Fibroblast of skin of right biceps (primary cell): ENCODE results near the gene AMER3.
"Not testable (repeated sequence)": the region's sequence is repeated elsewhere in the genome, so short reads cannot be mapped to it uniquely, and the experiment has no call there.

ENCODE experiments used
- DNase-seq: peaks from one replicate; pipeline ENCODE4 v3.0.0-alpha.2; 2013

AMER3 gene, protein sequence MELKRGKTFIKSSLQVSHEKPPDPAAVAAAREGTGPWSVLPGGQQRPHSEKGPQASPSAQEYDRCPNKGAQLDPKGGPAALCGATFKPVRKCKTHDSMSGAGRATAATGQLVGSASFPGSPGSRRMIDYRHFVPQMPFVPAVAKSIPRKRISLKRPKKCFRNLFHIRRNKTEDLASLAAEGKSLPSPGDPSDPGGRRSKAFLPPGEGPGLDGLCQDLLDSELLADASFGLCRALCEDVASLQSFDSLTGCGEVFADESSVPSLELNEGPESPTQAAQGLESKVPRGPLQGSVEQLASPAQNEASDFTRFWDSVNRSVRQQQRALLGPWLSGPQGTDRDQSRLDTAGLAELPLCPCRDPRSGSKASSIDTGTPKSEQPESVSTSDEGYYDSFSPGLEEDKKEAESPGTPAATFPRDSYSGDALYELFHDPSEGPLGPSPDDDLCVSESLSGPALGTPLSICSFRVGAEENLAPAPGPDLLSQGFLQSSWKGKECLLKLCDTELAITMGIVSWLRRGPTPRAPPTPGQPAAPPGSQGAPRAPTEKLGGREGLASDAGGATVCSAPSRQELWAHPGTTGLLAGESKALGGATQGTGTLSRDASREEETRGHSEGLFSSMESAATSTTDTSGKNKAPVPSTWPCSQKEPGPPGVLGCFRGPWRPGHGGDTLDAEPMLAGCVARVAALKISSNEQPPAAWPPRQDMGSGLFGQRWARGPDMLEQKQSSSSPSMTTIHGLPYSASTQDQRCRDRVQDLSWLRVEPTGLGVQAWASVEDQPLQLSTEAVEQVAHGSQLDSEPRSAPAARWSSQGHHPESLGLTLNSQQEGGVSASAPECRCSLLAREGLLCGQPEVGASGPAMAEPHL

DNA sequence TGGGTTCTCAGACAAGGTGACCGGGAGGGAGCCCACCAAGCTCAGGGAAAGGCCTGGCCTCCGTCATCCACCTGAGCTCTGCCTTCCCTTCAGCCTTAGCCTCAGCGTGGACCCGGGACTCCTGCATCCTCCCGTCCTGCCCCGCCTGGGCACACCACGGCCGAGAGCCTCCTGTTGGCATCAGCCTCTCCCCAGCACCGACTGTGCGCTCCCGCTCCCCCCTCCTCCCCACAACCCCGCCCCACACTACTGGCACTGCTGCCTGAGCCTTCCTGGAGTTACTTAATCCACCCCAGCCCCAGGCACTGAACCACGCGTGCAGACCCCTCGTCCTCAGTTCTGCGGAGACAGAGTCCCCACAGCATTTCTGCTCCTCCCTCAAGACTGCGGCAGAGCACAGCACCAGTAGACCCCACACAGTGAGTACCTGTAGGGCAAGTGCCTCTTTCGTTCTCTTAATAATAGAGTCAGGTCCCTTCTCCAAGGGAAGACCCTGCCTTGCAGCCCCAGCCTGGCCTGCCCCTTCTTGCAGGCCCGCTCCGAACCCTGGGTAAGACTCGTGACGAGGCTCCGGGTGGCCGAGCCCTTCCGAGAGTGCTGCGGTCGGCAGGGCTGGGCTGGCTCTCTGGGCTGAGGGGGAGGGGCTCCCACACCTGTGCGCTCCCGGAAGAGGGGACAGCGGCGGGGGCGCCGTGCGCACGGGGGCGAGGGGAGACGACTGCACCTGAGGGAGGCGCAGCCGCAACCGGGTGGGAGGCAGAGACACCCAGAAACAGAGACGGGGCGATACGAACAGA, at the start of gene AMER3:
AMER3 (plus strand) TSS at position 285 of the 797 bp plus-strand sequence. CDS start 6,533 bp downstream, outside the sequence.
- DNase-seq = no peak

DNA sequence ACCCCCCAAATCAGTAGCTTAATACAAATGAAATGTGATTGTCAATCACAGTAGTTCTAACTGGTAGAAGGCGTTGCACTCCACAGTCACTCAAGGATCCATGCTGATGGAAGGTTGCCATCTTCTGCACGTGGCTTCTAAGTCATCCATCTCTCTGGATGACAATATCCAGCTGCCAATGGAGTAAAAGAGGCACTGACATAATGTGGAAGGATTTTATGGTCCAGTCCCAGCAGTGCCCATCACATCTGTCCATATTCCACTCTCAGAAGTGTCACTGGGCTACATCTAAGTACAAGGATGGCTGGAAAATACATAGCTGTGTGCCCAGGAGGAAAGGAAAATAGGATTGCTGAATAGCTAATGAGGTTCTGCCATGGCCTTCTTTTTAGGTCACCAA, 40.5 kb upstream of the AMER3 start:
- DNase-seq = not testable (repeated sequence)

DNA sequence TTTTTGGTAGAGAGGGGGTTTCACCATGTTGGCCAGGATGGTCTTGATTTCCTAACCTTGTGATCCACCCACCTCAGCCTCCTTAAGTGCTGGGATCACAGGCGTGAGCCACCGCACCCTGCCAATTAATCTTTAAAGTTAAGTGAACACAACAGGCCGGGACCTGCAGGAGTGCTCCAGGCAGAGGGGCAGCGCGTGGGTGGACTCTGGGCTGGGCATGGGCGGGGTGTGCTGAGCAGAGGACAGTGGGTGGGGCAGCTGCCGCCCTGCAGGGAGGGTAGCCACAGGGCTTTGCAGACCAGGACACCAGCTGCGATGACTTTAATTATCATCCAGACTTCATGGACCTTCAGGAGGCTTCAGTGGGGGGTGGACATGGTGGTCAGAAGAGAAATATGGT, 35.3 kb upstream of the AMER3 start:
- DNase-seq = no peak

DNA sequence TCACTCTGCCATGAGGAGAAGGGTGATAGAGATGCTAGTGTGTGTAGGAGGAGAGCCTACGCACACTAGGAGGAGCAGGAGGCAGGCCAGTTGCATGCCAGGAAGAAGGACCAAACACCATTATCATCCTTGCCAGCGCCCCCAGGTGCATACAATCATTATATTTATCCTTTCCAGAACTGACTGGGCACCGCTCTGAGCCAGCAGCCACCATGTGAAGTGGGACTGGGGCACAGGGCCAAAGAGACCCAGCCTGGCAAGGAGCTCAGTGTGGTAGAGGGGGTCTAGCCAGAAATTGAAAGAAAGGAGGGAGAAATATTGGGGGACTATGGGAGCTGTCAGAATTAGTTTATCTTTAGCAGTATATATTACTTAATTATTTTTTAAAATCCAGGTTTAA, 34.8 kb upstream of the AMER3 start:
- DNase-seq = no peak

DNA sequence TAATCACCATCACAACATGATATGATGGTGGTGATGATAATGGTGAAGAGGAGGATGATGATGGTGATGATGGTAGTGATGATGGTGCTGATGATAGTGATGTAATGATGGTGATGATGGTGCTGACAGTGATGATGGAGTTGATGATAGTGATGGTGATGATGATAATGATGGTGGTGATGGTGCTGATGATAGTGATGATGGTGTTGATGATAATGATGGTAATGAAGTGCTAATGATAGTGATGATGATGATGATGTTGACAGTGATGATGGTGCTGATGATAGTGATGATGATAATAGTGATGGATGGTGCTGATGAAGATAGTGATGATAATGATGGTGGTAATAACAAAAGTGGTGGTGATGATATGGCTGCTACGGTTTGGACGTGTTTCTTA, 30.9 kb upstream of the AMER3 start:
- no peak for DNase-seq

DNA sequence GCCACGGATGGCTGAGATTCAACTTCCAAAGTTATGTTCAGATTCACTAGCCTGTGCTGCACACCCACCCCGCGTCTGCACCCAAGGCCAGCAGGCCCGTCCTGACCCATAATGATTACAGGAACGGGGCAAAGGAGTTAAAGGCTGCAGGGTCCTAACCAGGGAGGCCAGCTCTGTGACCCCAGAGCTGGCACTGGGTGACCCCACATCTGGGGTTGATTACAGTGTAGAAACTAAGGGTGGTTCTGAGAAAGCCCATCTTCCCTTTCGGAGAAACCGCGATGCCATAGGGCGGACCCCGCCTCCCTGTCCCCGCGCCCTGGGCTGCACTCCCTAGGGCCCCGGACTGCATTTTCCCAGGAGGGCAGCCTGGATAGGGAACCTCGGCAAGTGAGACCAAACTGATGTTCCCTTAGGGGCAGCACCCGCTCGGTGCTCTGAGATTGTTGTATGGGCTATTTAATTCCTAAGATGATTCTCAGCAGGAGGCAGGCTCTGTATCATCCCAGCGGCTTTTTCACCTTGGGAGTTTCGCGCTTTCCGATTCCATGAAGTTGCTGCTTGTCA, 28.6 kb upstream of the AMER3 start:
- DNase-seq = no peak

DNA sequence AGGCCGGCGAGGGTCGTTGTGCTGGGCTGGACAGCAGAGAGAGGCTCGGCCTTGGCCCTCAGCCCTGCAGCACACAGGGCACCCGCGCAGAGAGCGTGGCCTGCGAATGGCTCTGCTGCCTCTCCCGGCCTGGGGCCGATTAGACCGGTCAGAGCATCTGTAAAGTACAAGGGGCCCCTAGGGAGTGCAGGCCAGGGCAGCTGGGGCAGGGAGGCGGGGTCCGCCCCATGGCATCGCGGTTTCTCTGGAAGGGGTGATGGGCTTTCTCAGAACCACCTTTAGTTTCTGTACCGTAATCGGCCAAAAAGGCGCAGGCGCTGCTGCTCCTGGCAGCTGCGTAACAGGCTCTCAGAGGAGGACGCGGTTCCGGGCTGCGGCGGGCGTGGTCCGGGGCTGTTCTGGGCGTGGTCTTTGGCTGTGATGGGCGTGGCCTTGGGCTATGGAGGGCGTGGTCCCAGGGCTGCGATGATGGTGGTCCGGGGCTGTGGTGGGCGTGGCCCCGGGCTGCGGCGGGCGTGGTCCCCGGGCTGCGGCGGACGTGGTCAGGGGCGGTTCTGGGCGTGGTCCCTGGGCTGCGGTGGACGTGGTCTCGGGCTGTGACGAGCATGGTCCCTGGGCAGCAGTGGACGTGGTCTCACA, 27.9 kb upstream of the AMER3 start:
- peak; percentile 77 for DNase-seq

DNA sequence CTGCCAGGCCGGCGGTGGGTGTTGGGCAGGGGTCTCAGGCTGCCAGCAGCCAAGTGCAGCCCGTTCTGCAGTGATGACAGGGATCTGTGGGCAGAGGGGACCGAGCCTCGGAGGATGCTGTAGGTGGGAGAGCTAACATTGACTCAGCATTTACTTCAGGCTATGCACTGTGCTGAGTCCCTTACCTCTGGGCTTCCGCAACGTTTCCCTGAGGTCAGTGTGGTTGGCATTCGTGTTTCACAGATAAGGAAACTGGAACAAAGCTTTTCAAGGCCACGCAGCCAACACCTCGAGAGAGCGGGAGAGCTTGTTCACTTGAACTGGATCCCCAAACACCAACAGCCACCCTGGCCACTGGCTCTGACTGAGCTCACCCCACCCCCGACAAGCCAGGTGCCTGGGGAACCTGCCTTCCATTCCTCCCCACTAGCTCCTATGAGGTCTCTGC, 27.3 kb upstream of the AMER3 start:
- no peak for DNase-seq

DNA sequence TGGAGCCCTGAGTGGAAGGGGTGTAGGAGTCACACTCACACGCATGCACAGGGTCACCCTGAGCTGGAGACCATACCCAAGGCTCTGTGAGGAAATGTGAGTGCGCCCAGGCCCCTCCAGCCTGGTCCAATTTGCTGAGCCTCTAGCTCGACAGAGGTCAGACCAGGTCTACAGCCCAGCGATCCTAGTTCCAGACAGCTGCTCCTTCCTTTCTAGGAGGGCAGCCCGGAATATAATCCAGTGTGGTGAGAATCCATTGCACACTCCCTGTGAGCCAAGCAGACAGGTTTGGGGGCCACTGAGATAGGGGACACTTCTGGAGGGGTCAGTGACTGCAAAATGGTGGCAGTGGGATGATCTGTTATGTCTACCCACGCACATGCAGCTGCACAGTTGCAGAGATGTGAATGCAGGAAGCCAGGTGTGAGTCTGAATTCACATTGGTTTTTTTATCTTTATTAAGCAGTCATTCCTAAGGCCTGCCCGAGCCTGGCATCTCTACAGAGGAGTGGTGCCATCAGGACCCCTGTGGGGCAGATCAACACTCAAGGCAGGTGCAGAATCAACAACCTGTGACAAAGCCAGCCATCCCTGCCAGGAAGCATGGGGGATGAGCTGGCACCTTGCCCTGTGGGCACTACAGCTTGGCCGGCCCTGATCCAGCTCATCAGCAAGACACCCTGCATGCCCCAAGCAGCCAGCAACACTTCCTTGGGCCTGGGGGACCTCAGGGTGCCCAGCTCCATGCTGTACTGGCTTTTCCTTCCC, 26.6 kb upstream of the AMER3 start, which contains the start of gene GPR148:
GPR148 (plus strand) TSS at position 522 of the 768 bp plus-strand sequence; CDS start at position 604, 82 bp downstream.
- DNase-seq = no peak

DNA sequence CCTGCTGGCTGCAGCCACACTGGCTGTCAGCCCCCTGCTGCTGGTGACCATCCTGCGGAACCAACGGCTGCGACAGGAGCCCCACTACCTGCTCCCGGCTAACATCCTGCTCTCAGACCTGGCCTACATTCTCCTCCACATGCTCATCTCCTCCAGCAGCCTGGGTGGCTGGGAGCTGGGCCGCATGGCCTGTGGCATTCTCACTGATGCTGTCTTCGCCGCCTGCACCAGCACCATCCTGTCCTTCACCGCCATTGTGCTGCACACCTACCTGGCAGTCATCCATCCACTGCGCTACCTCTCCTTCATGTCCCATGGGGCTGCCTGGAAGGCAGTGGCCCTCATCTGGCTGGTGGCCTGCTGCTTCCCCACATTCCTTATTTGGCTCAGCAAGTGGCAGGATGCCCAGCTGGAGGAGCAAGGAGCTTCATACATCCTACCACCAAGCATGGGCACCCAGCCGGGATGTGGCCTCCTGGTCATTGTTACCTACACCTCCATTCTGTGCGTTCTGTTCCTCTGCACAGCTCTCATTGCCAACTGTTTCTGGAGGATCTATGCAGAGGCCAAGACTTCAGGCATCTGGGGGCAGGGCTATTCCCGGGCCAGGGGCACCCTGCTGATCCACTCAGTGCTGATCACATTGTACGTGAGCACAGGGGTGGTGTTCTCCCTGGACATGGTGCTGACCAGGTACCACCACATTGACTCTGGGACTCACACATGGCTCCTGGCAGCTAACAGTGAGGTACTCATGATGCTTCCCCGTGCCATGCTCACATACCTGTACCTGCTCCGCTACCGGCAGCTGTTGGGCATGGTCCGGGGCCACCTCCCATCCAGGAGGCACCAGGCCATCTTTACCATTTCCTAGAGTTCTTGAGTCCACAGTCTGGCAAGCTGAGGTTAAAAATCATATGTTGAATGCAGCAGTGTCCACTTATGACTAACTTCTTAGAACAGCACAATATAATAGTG, 25.7 kb upstream of the AMER3 start:
- no peak for DNase-seq

DNA sequence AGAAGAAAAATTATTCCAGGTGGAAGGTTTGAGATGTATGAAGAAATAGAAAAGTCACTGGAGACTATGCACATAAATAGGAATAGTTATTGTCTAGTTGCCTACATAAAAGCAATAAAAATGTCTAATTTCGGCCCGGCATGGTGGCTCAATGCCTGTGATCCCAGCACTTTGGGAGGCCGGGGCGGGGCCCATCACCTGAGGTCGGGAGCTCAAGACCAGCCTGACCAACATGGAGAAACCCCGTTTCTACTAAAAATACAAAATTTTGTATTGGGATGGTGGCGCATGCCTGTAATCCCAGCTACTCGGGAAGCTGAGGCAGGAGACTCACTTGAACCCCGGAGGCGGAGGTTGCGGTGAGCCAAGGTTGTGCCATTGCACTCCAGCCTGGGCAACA, 23.1 kb upstream of the AMER3 start:
- DNase-seq = not testable (repeated sequence)

DNA sequence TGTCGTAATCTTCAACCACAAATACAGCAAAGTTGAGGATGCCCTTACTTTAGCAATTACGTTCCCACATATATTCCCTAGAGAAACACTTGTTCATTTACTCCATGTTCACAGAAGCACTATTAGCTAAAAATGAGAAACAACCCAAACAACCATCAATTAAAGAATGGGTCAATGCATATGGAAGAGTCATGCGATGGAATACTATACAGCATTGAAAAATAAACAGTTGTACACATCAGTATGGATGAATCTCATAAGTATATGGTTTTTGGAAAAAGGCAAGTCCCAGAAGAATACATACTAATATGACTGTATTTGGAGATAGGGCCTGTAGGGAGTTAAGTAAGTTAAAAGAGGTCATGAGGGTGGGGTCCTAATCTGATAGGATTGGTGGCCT, 20.1 kb upstream of the AMER3 start:
- DNase-seq = no peak

DNA sequence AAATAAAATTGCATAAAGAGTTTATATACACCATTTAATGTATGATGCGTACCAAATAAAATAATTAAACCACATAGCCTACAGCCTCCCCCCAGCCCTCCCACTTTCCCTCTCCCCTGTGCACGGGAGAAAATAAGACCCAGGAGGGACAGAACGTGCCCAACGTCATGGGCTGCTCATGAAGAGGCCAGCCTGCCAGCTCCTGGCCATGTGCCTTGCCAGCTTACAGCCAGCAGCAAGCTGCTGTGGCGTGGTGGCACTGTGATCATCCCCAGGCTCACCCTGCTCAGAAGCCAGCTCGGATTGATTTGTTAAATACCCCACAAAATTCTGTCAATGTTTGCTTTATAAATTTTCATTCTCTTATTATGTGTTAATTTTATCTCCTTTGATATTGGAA, 18.9 kb upstream of the AMER3 start:
- no peak for DNase-seq

DNA sequence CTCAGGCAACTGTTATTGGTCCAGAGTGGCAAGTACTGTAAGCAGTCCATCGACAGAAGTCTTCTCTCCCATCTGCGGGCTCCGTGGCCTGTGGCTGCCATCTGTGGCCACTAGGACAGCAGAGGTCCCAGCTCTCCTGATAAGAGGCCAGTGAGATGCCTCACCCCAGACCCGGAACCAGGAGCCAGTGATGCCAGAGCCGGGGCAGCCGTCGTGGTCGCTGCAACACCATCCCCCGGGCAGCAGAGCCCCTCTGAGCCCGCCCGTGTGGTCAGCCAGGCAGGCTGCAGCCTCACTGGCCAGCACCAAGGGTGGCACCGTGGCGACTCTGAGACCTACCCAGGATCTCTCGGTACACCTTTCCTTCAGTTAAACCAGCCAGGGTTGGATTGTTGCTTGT, 17.7 kb upstream of the AMER3 start:
- DNase-seq = no peak

DNA sequence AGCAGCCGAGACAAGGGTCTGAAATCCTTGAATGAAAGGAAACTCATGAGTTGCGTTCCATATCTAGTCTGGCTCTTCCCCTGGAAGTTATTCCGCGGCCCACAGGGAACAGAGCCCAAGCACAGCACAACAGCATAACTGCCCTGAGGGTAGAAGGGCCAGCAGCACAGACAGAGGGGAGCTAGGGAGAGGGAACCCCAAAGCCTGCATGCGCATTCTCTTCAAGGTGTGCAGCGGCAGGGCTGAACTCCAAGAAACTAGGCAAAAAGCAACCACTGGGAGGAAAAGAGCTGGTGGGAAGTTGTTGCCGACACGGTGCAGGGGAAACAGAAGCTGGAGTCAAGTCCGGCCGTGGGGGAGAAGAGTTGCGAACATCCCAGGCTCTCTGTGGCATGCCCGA, 14.7 kb upstream of the AMER3 start:
- no peak for DNase-seq

DNA sequence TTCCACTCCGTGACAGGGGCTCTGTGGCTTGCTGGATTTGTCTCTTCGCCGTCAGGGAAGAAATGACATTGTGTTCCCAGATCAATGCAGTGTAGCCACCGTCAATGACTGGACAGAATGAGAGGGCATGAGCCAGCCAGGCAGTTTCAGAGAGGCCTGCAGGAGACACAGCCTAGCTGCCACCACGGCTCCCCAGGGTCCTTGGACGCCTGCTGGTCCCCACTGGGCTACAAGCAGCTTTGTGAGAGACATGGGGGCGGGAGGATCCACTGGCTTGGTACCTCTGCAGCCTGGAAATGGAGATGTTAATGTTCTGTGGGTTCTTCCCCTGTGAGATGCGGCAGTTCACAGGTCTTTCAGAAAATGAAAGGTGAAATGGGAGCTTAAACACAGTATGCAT, 12.1 kb upstream of the AMER3 start:
- DNase-seq = no peak

DNA sequence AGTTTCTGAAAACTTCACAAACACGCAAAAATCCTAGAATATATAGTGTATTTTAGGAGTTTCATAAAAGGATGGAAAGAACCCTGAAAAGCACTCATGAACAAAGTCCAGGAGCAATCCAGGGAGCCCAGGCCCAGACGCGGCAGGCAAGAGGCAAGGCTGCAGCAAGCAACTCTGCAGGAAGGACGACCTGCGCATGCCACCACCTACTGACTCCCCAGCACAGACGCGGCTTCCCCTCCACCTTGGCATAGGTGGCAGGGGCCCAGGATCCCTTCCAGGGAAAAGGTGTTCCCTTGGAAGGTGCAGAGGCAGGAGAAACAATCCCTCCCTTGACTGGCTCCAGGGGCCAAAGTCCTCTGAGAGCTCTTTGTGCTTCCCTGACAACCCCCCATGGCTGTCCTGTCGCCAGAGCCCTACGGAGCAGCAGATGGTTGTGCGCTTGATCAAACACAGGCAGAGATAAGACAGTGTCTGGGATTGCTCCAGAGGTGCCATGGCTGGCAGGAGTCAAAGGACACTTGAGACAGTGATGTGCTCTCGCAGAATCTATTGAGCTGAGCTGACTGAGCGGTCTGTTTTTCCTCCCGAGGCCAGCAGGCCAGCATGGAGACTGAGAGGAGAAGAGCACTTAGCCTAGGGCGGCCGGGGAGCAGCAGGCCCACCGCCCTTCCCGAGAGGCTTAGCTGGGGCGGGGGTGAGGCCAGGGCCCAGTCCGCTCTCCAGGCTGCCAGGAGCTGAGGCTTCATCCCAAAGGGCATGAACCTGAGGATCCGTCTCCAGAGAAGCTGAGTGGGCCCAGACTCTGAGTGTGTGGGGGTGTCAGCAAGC, 10.8 kb upstream of the AMER3 start:
- no peak for DNase-seq

DNA sequence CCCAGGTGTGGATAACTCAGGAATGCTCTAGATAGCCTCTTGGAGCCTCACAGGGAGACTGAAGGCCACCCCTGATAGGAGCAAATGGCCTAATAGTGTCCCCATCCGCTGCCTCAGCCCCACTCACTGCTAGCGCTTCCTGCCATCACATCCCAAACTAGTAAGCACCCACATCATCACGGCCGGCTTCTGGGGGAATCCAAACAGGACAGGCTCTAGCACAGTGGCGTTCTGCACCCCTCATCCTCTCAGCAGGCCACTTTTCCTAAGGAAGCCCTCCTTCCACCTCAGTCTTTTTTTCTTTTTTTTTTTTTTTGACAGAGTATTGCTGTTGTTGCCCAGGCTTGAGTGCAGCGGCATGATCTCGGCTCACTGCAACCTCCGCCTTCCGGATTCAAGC, 6.3 kb upstream of the AMER3 start:
- no peak for DNase-seq

DNA sequence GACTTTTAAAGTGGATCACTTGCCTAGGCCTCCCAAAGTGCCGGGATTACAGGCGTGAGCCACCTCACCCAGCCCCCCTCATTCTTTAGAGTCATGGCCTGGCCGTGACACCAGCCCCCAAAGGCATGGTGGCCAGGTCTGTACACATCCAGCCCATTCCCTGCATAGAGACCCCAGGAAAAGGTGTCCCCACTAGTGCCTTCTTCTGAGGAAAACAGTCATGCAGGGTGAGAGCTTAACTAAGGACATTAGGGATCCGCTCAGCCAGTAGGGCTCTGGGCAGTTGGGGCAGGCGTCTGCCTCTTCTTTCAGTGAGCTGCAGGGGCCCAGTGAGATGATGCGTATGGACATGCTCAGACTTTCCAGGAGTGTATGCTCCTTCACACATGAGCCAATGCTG, 5.7 kb upstream of the AMER3 start:
- DNase-seq = no peak
